Calu3 (cell line): Measurements from ENCODE around the gene TRMT13. TPM values are rescaled to one million over a fixed set of nuclear protein-coding genes. Genes with fewer than 3 reads are reported as not detected.

Experiments
- BruUV-seq: library from RNA; stranded (reverse); fragments of 400-500 nt; replicated peaks from 2 replicates; lab custom pipeline; 2021; lab: Mats Ljungman, UMichigan
- CTCF ChIA-PET: fragments of 300-600 bp; sonication (Branson Sonifier 250); formaldehyde crosslinking; loops from one replicate; lab custom pipeline; 2022; ENCODE audit warnings: antibody characterized with exemption; lab: Charles Lee
- DNase-seq: peaks from one replicate; pipeline ENCODE4 v3.0.0; 2022
- H3K27ac Mint-ChIP-seq: one replicate; pipeline ENCODE4 v1.8.0; 2022; ENCODE audit warnings: mixed read lengths; ENCODE audit not compliant: unreplicated experiment
- H3K27me3 Mint-ChIP-seq: one replicate; pipeline ENCODE4 v1.8.0; 2022; ENCODE audit warnings: mixed read lengths; ENCODE audit not compliant: unreplicated experiment
- H3K36me3 Mint-ChIP-seq: one replicate; pipeline ENCODE4 v1.8.0; 2022; ENCODE audit warnings: mild to moderate bottlenecking, moderate library complexity, mixed read lengths; ENCODE audit not compliant: insufficient read depth, unreplicated experiment
- H3K4me1 Mint-ChIP-seq: one replicate; pipeline ENCODE4 v1.8.0; 2022; ENCODE audit warnings: mild to moderate bottlenecking, low read depth, mixed read lengths; ENCODE audit not compliant: unreplicated experiment
- H3K4me3 Mint-ChIP-seq: one replicate; pipeline ENCODE4 v1.8.0; 2022; ENCODE audit warnings: mild to moderate bottlenecking, low read depth, moderate library complexity, mixed read lengths; ENCODE audit not compliant: unreplicated experiment
- H3K9me3 Mint-ChIP-seq: one replicate; pipeline ENCODE4 v1.8.0; 2022; ENCODE audit warnings: low read depth, mixed read lengths; ENCODE audit not compliant: unreplicated experiment
- CTCF ChIP-seq: fragments of 200-600 bp; IDR thresholded peaks from one replicate; pipeline ENCODE4 v1.8.0; 2022; ENCODE audit warnings: antibody characterized with exemption; ENCODE audit not compliant: unreplicated experiment
- intact Hi-C: fragments of 100-400 bp; cut with micrococcal nuclease; formaldehyde crosslinking; loops from one replicate; pipeline ENCODE4 v1.10.0; 2022; ENCODE audit not compliant: unreplicated experiment
- total RNA-seq: library from RNA; stranded (reverse); gene quantifications from 2 replicates; pipeline ENCODE4 v1.2.3, GENCODE V29; 2022

The TRMT13 gene
- total RNA-seq, 1 experiment from 2014 or later, result 18.9 TPM

DNA sequence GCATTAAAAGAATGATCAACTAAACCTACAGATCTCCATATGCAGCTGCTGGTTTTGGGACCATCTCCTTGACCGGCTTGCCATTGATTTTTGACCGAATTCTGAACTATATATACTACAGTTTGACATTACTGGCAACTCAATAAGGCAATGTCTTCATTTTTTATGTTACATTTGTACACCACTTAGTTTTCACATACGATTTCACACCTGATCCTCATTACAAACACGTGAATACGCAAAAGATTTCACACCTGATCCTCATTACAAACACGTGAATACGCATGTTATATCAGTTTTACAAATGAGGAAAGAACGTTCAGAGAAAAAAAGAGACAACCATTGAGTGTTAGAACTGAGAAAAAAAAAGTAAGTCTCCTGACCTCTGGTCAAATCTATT, 1.3 kb upstream of the TRMT13 start:
- Mint-ChIP-seq H3K36me3 (peaks cover 25% of the 10 kb centered on the region), H3K9me3 (no peaks in the 10 kb centered on the region), H3K4me3 (peak overlapping the region; percentile 93), H3K4me1 (peaks cover 8% of the 10 kb centered on the region), H3K27ac (no peak overlapping the region), H3K27me3 (no peaks in the 10 kb centered on the region)
- CTCF ChIA-PET, result no interaction called here
- TF ChIP-seq CTCF, result no peak
- DNase-seq, result no peak
- no TSS peak for BruUV-seq
- intact Hi-C loops, result loop anchor here (5.0 to 10.0 kb wide), 2 partner anchors 94 to 323 kb away; a partner anchor contains a TSS

DNA sequence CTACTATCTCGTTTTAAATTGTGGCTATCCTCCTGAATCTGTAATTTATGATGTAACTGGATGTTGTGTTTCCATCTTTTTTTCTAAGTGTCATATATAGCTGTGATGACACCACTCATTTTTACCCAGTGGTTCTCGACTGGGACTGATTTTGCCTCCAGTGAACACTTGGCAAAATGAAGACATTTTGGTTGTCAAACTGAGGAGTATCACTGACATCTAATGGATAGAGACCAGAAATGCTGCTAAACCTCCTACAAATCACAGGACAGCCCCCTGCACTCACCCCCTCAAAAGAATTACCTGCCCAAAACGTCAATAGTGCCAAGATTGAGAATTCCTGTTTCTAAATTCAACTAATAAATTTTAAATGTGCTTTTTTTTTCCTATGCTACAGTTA, 1.9 kb downstream of the TRMT13 start:
- intact Hi-C loops, result loop anchor here (5.0 to 10.0 kb wide), 2 partner anchors 98 to 320 kb away; a partner anchor contains a TSS
- no peak for TF ChIP-seq CTCF
- no peak overlapping the region for H3K4me3 Mint-ChIP-seq

GRCh38 chr1:100137602-100138001, 4.6 kb downstream of the TRMT13 start:
- no peak for DNase-seq
- intact Hi-C loops, result loop anchor here (10.0 kb wide), 1 partner anchor 317 kb away; no protein-coding TSS in a partner anchor
- no peaks in the 10 kb centered on the region for H3K9me3 Mint-ChIP-seq

More for the DNA sequence above, 1.9 kb downstream of the TRMT13 start:
- H3K4me1 Mint-ChIP-seq, result peaks cover 8% of the 10 kb centered on the region
- BruUV-seq, result no TSS peak
- no peaks in the 10 kb centered on the region for H3K27me3 Mint-ChIP-seq
- CTCF ChIA-PET, result no interaction called here
- H3K36me3 Mint-ChIP-seq, result peaks cover 25% of the 10 kb centered on the region
- H3K9me3 Mint-ChIP-seq, result no peaks in the 10 kb centered on the region
- H3K27ac Mint-ChIP-seq, result no peak overlapping the region
- no peak for DNase-seq

DNA sequence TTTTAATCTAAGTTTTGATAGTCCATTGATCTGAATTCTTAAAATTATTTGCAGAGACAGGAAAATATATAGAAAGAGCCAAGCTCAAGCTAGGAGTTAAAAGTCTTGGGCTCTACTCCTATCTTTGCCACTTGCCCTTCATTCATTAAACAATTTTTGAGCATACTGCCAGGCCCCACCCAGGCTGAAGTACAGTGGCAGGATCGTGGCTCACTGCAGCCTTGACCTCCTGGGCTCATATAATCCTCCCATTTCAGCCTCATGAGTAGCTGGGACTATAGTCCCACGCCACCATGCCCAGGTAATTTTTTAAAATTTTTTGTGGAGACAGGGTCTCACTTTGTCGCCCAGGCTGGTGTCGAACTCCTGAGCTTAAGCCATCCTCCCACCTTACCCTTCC, 8.2 kb downstream of the TRMT13 start:
- BruUV-seq, result no TSS peak

More at GRCh38 chr1:100137602-100138001, 4.6 kb downstream of the TRMT13 start:
- H3K4me1 Mint-ChIP-seq, result peaks cover 8% of the 10 kb centered on the region
- peaks cover 24% of the 10 kb centered on the region for H3K36me3 Mint-ChIP-seq
- BruUV-seq, result no TSS peak
- no peak overlapping the region for H3K4me3 Mint-ChIP-seq
- CTCF ChIA-PET, result no interaction called here
- H3K27me3 Mint-ChIP-seq, result no peaks in the 10 kb centered on the region
- H3K27ac Mint-ChIP-seq, result no peak overlapping the region
- TF ChIP-seq CTCF, result no peak

More for the DNA sequence above, 8.2 kb downstream of the TRMT13 start:
- Mint-ChIP-seq H3K27ac (no peak overlapping the region), H3K4me1 (no peaks in the 10 kb centered on the region), H3K4me3 (no peak overlapping the region), H3K9me3 (no peaks in the 10 kb centered on the region), H3K36me3 (peaks cover 8% of the 10 kb centered on the region), H3K27me3 (no peaks in the 10 kb centered on the region)
- TF ChIP-seq CTCF, result no peak
- DNase-seq, result no peak
- CTCF ChIA-PET, result no interaction called here
- intact Hi-C loops, result no loop called here
